HTR-8/SVneo (cell line): Measurements from ENCODE around the gene RFNG.
"Not testable (repeated sequence)": the region's sequence is repeated elsewhere in the genome, so short reads cannot be mapped to it uniquely, and the experiment has no call there.

Experiments
- DNase-seq: peaks from one replicate; pipeline ENCODE4 v3.0.0; 2011; ENCODE audit warnings: low spot score, mixed read lengths; ENCODE audit not compliant: insufficient read length
- FAIRE-seq: peaks from 2 replicates; lab custom pipeline; 2011; peaks lifted over from hg19 to GRCh38; lab: Jason Lieb, UNC

The RFNG gene

GRCh38 chr17:82049106-82049505, 2.5 kb downstream of the RFNG start:
- no peak for DNase-seq
- no peak for FAIRE-seq

DNA sequence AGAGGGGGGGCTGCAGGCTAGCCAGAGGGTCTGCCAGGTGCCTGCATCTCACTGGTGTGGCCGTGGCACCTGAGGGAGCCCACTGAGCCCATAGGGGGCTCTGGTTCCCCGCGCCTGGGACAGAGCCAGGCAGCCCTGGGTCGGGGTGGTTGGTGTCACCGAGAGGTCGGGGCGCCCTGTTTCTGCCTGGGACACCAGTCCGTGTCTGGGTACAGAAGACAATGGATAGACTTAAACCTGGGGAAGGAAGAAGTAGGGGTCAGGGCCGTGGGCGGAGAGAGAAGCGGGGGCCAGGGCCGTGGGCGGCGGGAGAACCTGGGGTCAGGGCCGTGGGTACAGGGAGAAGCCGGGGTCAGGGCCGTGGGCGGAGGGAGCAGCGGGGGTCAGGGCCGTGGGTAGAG, 3.0 kb downstream of the RFNG start:
- no peak for DNase-seq
- FAIRE-seq: no peak

- no peak for FAIRE-seq
- no peak for DNase-seq
These were observed 3.6 kb downstream of the RFNG start for GRCh38 chr17:82047914-82048570.

- FAIRE-seq (peak; percentile 42), DNase-seq (no peak)
These were observed 4.2 kb downstream of the RFNG start for GRCh38 chr17:82047379-82047778.

GRCh38 chr17:82046903-82047302, 4.7 kb downstream of the RFNG start:
- DNase-seq: no peak
- no peak for FAIRE-seq

GRCh38 chr17:82045936-82046484, 5.6 kb downstream of the RFNG start:
- no peak for FAIRE-seq

DNA sequence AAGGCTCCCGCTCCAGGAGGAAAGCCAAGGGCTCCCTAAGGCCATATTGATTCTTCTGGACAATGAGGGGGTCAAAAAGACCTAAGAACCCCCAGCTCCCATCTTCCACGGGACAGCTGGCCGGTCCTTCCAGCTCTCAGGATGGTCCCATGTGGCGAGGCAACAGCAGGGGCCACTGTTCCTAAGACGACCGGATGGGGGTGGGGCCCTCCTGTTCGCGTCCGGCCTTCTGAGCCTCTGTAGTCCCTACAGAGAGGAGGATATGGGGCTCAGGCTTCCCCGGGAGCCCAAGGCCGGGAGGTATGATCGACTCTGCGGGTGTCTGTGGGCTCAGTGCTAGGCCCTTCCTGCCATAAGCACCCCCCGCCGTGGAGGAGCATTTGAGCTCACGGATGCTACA, 8.1 kb downstream of the RFNG start:
- FAIRE-seq (no peak), DNase-seq (no peak)

More at GRCh38 chr17:82045936-82046484, 5.6 kb downstream of the RFNG start:
- no peak for DNase-seq

GRCh38 chr17:82042649-82043048, 9.0 kb downstream of the RFNG start:
- FAIRE-seq (peak; percentile 83), DNase-seq (no peak)

GRCh38 chr17:82041144-82041814, 10.3 kb downstream of the RFNG start:
- FAIRE-seq (no peak), DNase-seq (no peak)

- no peak for DNase-seq
- no peak for FAIRE-seq
These were observed 11.8 kb downstream of the RFNG start for GRCh38 chr17:82039695-82040299.

GRCh38 chr17:82038796-82039409, 12.7 kb downstream of the RFNG start:
- not testable (repeated sequence) for FAIRE-seq, DNase-seq

DNA sequence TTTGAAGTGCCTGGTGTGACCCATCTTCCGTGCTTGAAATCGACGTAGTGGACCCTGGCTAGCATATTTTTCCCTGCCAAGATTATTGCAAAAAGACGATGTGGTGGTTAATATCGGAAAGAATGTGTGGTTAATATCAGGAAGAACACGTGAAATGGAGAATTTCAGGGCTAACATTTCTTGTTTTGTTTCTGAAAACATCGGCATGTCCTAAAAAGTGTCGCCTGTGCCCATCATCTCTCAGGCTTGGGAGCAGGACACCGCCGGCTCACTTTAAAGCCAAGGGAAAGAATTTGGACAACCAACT, 13.8 kb downstream of the RFNG start:
- no peak for DNase-seq
- FAIRE-seq: no peak

DNA sequence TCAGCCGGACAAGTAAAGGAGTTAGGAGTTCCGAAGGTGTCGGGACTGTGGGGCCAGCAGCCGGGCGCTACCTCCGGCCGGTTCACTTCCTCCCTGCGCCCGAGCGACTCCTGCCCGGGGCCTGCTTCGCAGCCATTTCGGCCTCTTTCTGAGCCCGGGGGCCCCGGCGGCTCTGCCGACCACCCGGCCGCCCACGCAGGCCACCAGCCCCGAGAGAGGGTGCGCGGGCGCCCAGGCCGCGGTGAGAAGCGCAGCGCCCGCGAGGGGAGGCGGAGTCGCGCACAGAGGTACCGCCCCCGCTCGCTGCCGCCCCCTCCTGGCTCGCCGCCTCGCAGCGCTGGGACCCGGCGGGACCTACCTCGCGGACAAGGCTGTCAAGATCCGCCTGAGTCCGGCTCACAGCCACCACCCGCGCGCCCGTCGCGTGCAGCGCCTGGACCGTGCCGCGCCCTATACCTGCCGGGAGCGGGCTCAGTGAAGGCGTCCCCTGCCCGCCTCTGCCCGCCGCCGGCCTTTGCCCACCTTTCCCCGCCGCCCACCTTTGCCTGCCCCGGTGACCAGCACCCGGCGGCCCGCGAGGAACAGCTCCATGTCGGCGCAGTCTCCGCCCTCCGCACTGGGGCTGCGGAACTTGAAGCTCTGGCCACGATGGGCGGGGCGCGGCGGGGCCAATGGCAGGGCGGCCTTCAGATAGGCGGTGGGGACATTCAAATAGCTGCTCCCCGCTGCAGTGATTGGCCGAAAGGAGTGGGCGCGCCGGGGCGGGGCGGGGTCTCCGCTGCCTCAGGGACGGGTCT, 14.3 kb downstream of the RFNG start, which contains the start of gene DCXR:
Gene DCXR (minus strand): TSS at position 606 of the 797 bp plus-strand sequence. CDS start 15 bp downstream, at position 591.
- DNase-seq (peak; percentile 97), FAIRE-seq (peak; percentile 93)

- DNase-seq (no peak), FAIRE-seq (no peak)
These were observed 14.9 kb downstream of the RFNG start for GRCh38 chr17:82036634-82037091.

- DNase-seq (no peak), FAIRE-seq (no peak)
These were observed 15.5 kb downstream of the RFNG start for GRCh38 chr17:82035956-82036633.

DNA sequence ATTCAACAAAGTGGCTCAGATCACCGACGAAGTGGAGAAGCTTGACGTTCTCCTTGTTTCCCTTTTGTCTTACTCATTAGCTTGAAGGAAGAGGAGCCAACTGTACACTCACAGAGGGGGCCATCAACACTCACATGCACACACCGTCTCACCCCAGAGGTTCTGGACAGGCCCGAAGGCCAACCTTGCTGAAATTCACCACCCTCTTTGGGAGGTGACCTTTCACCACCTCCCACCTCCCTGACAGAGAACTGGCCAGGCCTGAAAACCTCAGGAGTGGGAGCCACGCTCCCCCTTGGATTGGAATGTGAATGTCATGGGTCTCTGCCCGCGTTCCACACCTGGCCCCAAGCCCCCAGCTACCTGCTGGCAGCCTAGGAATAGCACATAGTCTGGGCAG, 16.1 kb downstream of the RFNG start:
- FAIRE-seq: no peak
- DNase-seq: no peak

DNA sequence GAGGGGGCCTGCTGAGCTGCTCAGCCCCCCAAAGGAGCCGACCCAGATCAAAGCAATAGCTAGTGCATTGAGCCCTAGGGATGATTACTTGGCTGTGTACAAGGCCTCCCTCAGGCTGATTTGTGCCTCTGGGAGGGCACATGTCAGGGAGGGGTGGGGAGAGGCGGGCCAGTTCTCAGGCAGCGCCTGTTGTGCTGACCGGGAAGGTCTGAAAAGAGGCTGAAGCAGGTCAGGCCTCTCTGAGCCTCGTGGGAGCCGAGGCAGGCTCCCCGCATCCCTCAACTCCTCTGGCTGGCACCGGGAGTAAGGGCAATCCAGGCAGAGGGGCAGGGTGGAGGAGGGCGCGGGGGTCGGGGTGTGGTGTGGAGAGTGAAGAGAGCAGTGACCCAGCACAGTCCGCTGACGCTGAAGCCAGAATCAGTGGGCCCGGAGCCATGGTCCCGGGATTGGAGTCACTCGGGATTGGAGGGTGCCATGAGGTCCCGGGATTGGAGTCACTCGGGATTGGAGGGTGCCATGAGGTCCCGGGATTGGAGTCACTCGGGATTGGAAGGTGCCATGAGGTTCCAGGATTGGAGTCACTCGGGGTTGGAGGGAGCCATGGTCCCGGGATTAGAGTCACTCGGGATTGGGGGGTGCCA, 17.1 kb downstream of the RFNG start:
- no peak for DNase-seq
- no peak for FAIRE-seq

- no peak for DNase-seq
- FAIRE-seq: no peak
These were observed 18.1 kb downstream of the RFNG start for GRCh38 chr17:82033359-82034085.
